ENCODE measurements around the gene COL17A1.

COL17A1 gene

DNA sequence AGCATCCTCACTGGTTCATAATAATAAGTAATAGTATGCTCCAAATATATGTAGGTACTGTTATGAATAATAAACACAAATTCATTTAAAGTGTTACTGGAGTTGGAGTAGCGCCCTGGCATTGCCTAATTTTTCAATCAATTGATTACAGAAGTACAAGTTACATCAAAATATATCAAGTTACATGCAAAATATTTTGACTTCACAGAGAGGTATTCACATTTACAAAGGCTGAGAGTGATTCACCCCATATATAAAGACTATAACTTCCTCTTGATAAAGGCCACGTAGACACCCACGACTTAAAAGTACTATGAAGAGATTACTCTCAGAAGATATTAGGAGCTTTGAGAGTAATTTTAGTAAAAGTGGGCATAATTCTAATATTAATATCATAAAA, 13.6 kb upstream of the COL17A1 start:
- no peak for DNase-seq (ENCODE audit: low spot score)
- no peak for TF ChIP-seq CTCF (IDR thresholded peaks at IDR 0.05; ENCODE audit: extremely low read depth, missing control alignments)

- DNase-seq (ENCODE audit: low spot score) = no peak
- TF ChIP-seq CTCF (IDR thresholded peaks at IDR 0.05; ENCODE audit: extremely low read depth, missing control alignments) = no peak
Observed at GRCh38 chr10:104098358-104098925, 12.8 kb upstream of the COL17A1 start.

- DNase-seq (ENCODE audit: low spot score) = no peak
- no peak for TF ChIP-seq CTCF (IDR thresholded peaks at IDR 0.05; ENCODE audit: extremely low read depth, missing control alignments)
Observed at GRCh38 chr10:104096692-104097091, 11.0 kb upstream of the COL17A1 start.

DNA sequence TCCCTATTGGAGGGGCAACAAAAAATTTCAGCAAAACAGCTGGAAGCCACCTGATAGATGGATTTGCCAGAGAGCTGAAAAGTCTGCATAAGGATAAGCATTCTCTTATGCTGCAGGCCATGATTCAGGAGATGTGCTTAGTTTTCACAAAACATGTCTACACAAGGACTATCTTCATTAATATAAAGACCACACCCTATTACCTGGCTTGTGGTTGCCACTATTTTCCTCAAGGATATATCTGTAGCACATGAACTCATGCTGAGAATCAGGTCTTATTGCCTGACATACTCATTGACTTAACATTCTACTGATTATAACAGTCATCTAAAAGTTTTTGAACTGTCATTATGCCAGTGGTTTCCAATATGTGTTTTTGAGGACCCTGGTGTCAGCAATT, 7.1 kb upstream of the COL17A1 start:
- no peak for DNase-seq (ENCODE audit: low spot score)

DNA sequence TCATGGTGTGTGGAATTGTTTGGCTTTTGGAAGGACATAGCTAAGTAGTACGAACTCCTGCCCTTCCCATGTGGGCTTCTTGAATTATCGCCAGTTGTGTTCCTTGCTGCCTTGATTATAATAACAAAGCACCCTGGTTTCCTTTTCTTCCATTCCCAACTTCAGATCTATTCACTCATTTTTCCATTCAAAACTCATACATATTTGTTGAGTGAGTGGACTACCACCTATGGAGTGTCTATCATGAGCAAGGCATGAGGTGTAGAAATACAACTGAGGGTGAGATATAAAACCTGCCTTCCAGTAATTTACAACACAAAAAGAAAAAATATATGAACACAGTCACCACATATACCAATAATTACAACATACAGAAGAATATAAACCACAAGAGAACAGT, 4.9 kb upstream of the COL17A1 start:
- TF ChIP-seq CTCF (IDR thresholded peaks at IDR 0.05; ENCODE audit: extremely low read depth, missing control alignments) = no peak
- no peak for DNase-seq (ENCODE audit: low spot score)

More for the DNA sequence above, 7.1 kb upstream of the COL17A1 start:
- TF ChIP-seq CTCF (IDR thresholded peaks at IDR 0.05; ENCODE audit: extremely low read depth, missing control alignments) = no peak

DNA sequence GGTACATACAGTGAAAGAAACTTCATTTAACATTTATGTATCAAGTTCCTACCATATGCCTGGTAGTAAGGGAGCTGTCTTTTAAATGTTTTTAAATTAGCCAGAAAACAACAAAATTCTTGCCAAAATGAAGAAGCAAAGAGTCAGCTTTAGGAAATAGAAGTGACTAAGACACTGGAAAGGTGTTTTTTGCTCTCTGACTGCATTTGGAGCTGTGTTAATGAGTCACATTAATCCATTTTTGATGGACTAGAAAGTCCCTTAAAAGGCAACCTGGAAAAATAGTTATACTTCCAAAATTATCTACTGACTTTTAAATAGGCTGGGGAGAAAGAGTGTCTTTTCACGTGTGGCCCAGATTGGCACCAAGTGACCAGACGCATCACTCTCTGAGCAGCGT, 3.9 kb upstream of the COL17A1 start:
- no peak for DNase-seq (ENCODE audit: low spot score)
- no peak for TF ChIP-seq CTCF (IDR thresholded peaks at IDR 0.05; ENCODE audit: extremely low read depth, missing control alignments)

GRCh38 chr10:104088239-104088638, 2.6 kb upstream of the COL17A1 start:
- TF ChIP-seq CTCF (IDR thresholded peaks at IDR 0.05; ENCODE audit: extremely low read depth, missing control alignments) = no peak

More at GRCh38 chr10:104088239-104088638, 2.6 kb upstream of the COL17A1 start:
- DNase-seq (ENCODE audit: low spot score) = no peak

All from GM20000 (cell line).